Mononuclear cell (primary cell): ENCODE measurements around the gene KIF26A. TPM values are rescaled to one million over a fixed set of nuclear protein-coding genes. Genes with fewer than 3 reads are reported as not detected.

ENCODE experiments used
- H3K27me3 ChIP-seq: 2 replicates; pipeline ENCODE4 v1.6.0; 2011; ENCODE audit warnings: low read length, control low read depth; ENCODE audit not compliant: insufficient read depth
- H3K4me1 ChIP-seq: 2 replicates; pipeline ENCODE4 v1.5.1; 2011; ENCODE audit warnings: mild to moderate bottlenecking, low read length, control low read depth; ENCODE audit not compliant: insufficient read depth
- H3K4me3 ChIP-seq: 2 replicates; pipeline ENCODE4 v1.5.1; 2011; ENCODE audit warnings: mild to moderate bottlenecking, low read length, moderate library complexity
- H3K9me3 ChIP-seq: 2 replicates; pipeline ENCODE4 v1.5.1; 2011; ENCODE audit warnings: low read depth, mild to moderate bottlenecking, control low read depth, low read length
- total RNA-seq: library from RNA; depleted of rRNA; stranded (reverse); fragments of >200 nt; gene quantifications from one replicate; pipeline ENCODE4 v1.2.3, GENCODE V29; 2012

The KIF26A gene
- total RNA-seq, 1 donor: not detected

GRCh38 chr14:104187121-104187889, 48.9 kb downstream of the KIF26A start:
- Histone ChIP-seq H3K4me3 (no peak overlapping the region), H3K9me3 (no peaks in the 10 kb centered on the region)

GRCh38 chr14:104187931-104188726, 49.7 kb downstream of the KIF26A start:
- H3K4me3 ChIP-seq: no peak overlapping the region

More at GRCh38 chr14:104187121-104187889, 48.9 kb downstream of the KIF26A start:
- no peaks in the 10 kb centered on the region for H3K27me3 ChIP-seq
- H3K4me1 ChIP-seq: no peaks in the 10 kb centered on the region

GRCh38 chr14:104188727-104189400, 50.5 kb downstream of the KIF26A start:
- Histone ChIP-seq H3K4me1 (no peaks in the 10 kb centered on the region), H3K9me3 (no peaks in the 10 kb centered on the region), H3K27me3 (no peaks in the 10 kb centered on the region), H3K4me3 (no peak overlapping the region)

More at GRCh38 chr14:104187931-104188726, 49.7 kb downstream of the KIF26A start:
- no peaks in the 10 kb centered on the region for H3K9me3 ChIP-seq
- H3K27me3 ChIP-seq: no peaks in the 10 kb centered on the region
- H3K4me1 ChIP-seq: no peaks in the 10 kb centered on the region

GRCh38 chr14:104189629-104190335, 51.4 kb downstream of the KIF26A start:
- no peaks in the 10 kb centered on the region for H3K4me1 ChIP-seq
- no peak overlapping the region for H3K4me3 ChIP-seq
- H3K9me3 ChIP-seq: no peaks in the 10 kb centered on the region
- H3K27me3 ChIP-seq: no peaks in the 10 kb centered on the region

- H3K9me3 ChIP-seq: no peaks in the 10 kb centered on the region
- no peaks in the 10 kb centered on the region for H3K4me1 ChIP-seq
- H3K4me3 ChIP-seq: no peak overlapping the region
- no peaks in the 10 kb centered on the region for H3K27me3 ChIP-seq
Observed at GRCh38 chr14:104190396-104191000, 52.1 kb downstream of the KIF26A start.

GRCh38 chr14:104191409-104191997, 53.1 kb downstream of the KIF26A start:
- Histone ChIP-seq H3K27me3 (no peaks in the 10 kb centered on the region), H3K4me1 (no peaks in the 10 kb centered on the region), H3K9me3 (no peaks in the 10 kb centered on the region), H3K4me3 (no peak overlapping the region)

- no peaks in the 10 kb centered on the region for H3K27me3 ChIP-seq
- H3K9me3 ChIP-seq: no peaks in the 10 kb centered on the region
- H3K4me1 ChIP-seq: no peaks in the 10 kb centered on the region
- no peak overlapping the region for H3K4me3 ChIP-seq
Observed at GRCh38 chr14:104192146-104192882, 53.9 kb downstream of the KIF26A start.

- Histone ChIP-seq H3K27me3 (no peaks in the 10 kb centered on the region), H3K4me1 (no peaks in the 10 kb centered on the region), H3K4me3 (no peak overlapping the region), H3K9me3 (no peaks in the 10 kb centered on the region)
Observed at GRCh38 chr14:104192883-104193245, 54.5 kb downstream of the KIF26A start.

- no peaks in the 10 kb centered on the region for H3K9me3 ChIP-seq
- H3K4me1 ChIP-seq: no peaks in the 10 kb centered on the region
- no peak overlapping the region for H3K4me3 ChIP-seq
- H3K27me3 ChIP-seq: no peaks in the 10 kb centered on the region
Observed at GRCh38 chr14:104194016-104194415, 55.6 kb downstream of the KIF26A start.

- H3K27me3 ChIP-seq: no peaks in the 10 kb centered on the region
- no peaks in the 10 kb centered on the region for H3K9me3 ChIP-seq
- H3K4me1 ChIP-seq: no peaks in the 10 kb centered on the region
- H3K4me3 ChIP-seq: no peak overlapping the region
Observed at GRCh38 chr14:104194716-104195115, 56.3 kb downstream of the KIF26A start.

GRCh38 chr14:104195361-104195760, 57.0 kb downstream of the KIF26A start:
- Histone ChIP-seq H3K27me3 (no peaks in the 10 kb centered on the region), H3K4me3 (no peak overlapping the region), H3K4me1 (no peaks in the 10 kb centered on the region), H3K9me3 (no peaks in the 10 kb centered on the region)

GRCh38 chr14:104195878-104196277, 57.5 kb downstream of the KIF26A start:
- H3K4me3 ChIP-seq: no peak overlapping the region
- H3K9me3 ChIP-seq: no peaks in the 10 kb centered on the region
- no peaks in the 10 kb centered on the region for H3K4me1 ChIP-seq
- no peaks in the 10 kb centered on the region for H3K27me3 ChIP-seq

GRCh38 chr14:104196461-104197140, 58.2 kb downstream of the KIF26A start:
- Histone ChIP-seq H3K4me3 (no peak overlapping the region), H3K4me1 (no peaks in the 10 kb centered on the region), H3K27me3 (no peaks in the 10 kb centered on the region), H3K9me3 (no peaks in the 10 kb centered on the region)
